Omental fat pad (tissue), 4 donors: ENCODE measurements around the gene AKAP7. TPM values are rescaled to one million over a fixed set of nuclear protein-coding genes. Genes with fewer than 3 reads are reported as not detected.
"Not testable (repeated sequence)": the region's sequence is repeated elsewhere in the genome, so short reads cannot be mapped to it uniquely, and the experiment has no call there.

Experiments
- ATAC-seq: fragments of 150-250 bp; one replicate; pipeline ENCODE4 v1.9.1; 2016; ENCODE audit warnings: mild to moderate bottlenecking, moderate library complexity; ENCODE audit not compliant: low FRiP score
- DNase-seq: peaks from one replicate; pipeline ENCODE4 v3.0.0-alpha.2; 2019; ENCODE audit warnings: low spot score
- total RNA-seq, 4 donors: library from RNA; depleted of rRNA; stranded (reverse); fragments of >200 nt; gene quantifications; one replicate each; pipeline ENCODE4 v1.1.0, GENCODE V29; 2016
- TF ChIP-seq, protein P1 (sequence below), 3 donors: fragments of 450-650 bp; IDR thresholded peaks; one replicate each; pipeline ENCODE4 v1.5.1; 2016 to 2017; ENCODE audit warnings: antibody characterized with exemption in 3 of 3, mild to moderate bottlenecking in 3 of 3, moderate library complexity in 2 of 3

AKAP7 gene
- total RNA-seq, 4 donors from 2014 or later = 8.1 to 16.6 (median 10.7) TPM

GRCh38 chr6:131258010-131258652, 122.9 kb downstream of the AKAP7 start:
- ATAC-seq = no peak
- TF ChIP-seq, protein P1, sequence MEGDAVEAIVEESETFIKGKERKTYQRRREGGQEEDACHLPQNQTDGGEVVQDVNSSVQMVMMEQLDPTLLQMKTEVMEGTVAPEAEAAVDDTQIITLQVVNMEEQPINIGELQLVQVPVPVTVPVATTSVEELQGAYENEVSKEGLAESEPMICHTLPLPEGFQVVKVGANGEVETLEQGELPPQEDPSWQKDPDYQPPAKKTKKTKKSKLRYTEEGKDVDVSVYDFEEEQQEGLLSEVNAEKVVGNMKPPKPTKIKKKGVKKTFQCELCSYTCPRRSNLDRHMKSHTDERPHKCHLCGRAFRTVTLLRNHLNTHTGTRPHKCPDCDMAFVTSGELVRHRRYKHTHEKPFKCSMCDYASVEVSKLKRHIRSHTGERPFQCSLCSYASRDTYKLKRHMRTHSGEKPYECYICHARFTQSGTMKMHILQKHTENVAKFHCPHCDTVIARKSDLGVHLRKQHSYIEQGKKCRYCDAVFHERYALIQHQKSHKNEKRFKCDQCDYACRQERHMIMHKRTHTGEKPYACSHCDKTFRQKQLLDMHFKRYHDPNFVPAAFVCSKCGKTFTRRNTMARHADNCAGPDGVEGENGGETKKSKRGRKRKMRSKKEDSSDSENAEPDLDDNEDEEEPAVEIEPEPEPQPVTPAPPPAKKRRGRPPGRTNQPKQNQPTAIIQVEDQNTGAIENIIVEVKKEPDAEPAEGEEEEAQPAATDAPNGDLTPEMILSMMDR (IDR thresholded peaks at IDR 0.05) = no peak
- no peak for DNase-seq

DNA sequence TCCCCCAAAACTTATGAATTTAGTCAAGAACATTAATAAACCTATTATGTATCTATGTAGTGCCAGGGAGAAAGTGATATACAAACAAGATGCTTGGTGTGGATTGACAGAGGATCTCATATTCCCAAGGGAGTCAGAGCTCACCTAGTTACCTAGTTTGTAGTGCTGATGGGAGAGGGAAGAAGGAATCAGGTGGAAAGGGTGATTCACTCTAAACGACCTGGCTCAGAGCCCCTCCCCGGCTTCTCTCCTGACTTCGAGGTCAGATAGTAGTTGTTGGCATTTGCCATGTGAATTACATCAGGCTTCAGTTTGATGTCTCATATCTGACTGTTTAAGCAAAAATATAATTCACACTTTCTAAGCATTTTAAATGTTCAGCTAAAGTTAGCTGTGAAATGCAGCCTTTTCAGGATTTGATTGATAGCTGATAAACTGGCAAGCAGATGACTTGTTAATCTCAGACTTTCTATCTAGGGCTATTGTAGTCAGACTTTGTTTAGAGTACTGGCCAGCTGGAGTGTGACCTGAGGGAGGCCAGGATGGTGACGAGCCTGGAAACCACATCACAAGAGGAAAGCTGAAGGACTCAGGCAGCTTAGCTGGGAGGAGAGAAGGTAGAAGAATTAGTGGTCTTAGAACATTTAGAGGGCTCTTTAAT, 123.7 kb downstream of the AKAP7 start:
- TF ChIP-seq, protein P1 (IDR thresholded peaks at IDR 0.05) = no peak
- ATAC-seq = no peak

DNA sequence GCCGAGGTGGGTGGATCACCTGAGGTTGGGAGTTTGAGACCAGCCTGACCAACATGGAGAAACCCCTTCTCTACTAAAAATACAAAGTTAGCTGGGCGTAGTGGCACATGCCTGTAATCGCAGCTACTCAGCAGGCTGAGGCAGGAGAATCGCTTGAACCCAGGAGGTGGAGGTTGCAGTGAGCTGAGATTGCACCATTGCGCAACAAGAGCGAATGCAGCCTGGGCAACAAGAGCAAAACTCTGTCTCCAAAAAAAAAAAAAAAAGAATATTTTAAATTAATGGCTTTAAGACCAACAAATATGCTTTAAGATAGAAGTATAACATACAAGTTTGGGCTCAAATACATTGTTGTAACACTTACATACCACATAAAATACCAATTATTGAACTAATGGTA, 125.7 kb downstream of the AKAP7 start:
- DNase-seq, ATAC-seq: not testable (repeated sequence)

More for the DNA sequence above, 123.7 kb downstream of the AKAP7 start:
- no peak for DNase-seq

DNA sequence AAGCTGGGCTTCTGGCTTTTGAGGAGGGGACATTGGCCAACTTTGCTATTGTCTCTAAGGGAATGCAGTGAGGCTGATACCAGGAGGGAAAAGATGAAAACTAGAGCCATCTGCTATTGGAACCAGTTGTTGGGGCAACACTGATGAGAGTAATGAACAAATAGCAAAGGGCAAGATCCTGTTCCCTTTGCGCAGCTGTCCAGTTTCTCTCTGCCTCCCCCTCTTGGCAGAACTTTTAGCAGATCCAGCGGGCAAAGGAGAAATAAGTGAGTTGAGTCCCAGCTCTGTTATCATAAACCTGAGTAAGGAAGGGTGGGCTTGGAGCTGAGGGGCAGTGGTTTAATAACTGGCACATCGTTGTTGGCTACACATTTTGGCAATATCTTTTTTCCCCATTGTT, 126.8 kb downstream of the AKAP7 start:
- ATAC-seq (no peak), DNase-seq (no peak)
- TF ChIP-seq, protein P1 (IDR thresholded peaks at IDR 0.05) = no peak

- TF ChIP-seq, protein P1 (IDR thresholded peaks at IDR 0.05) = no peak
- no peak for DNase-seq
- no peak for ATAC-seq
Observed at GRCh38 chr6:131265939-131266338, 130.7 kb downstream of the AKAP7 start.

- ATAC-seq (no peak), DNase-seq (no peak)
- TF ChIP-seq, protein P1 (IDR thresholded peaks at IDR 0.05) = no peak
Observed at GRCh38 chr6:131268303-131268702, 133.0 kb downstream of the AKAP7 start.

GRCh38 chr6:131269565-131270391, 134.5 kb downstream of the AKAP7 start:
- no peak for ATAC-seq
- no peak for DNase-seq
- TF ChIP-seq, protein P1 (IDR thresholded peaks at IDR 0.05) = no peak
